Skin epidermis (tissue), 12 donors: ENCODE measurements around the gene SH3PXD2A.
"Not testable (repeated sequence)": the region's sequence is repeated elsewhere in the genome, so short reads cannot be mapped to it uniquely, and the experiment has no call there.

ENCODE experiments used
- H3K27ac ChIP-seq, 21 experiments: fragments of 200-600 bp; sonication (generic) in 11 of 21; one replicate each; pipeline ENCODE4 v1.5.0; 2020; ENCODE audit warnings: mild to moderate bottlenecking in 3 of 21, inconsistent platforms in 2 of 21, moderate library complexity in 2 of 21
- H3K4me3 ChIP-seq, 7 experiments: fragments of 200-600 bp; sonication (generic) in 2 of 7; one replicate each; pipeline ENCODE4 v1.5.0; 2020; ENCODE audit warnings: inconsistent platforms in 2 of 7, mild to moderate bottlenecking in 2 of 7, moderate library complexity in 1 of 7

SH3PXD2A gene

GRCh38 chr10:103616705-103617601 lies 238.4 kb downstream of the SH3PXD2A start:
- Histone ChIP-seq H3K27ac (peak overlapping the region in 16 of 21 experiments; percentile 7 to 77 (median 42)), H3K4me3 (no peak overlapping the region)

GRCh38 chr10:103614306-103615158 lies 240.8 kb downstream of the SH3PXD2A start:
- Histone ChIP-seq H3K4me3 (no peak overlapping the region), H3K27ac (peak overlapping the region in 13 of 21 experiments; percentile 7 to 65 (median 17))

GRCh38 chr10:103613616-103614015 lies 241.8 kb downstream of the SH3PXD2A start:
- peak overlapping the region in 1 of 21 experiments; percentile 19 for H3K27ac ChIP-seq

GRCh38 chr10:103612462-103613365 lies 242.7 kb downstream of the SH3PXD2A start:
- H3K27ac ChIP-seq: peak overlapping the region in 2 of 21 experiments; percentile 15 to 35
- no peak overlapping the region for H3K4me3 ChIP-seq

More at GRCh38 chr10:103613616-103614015, 241.8 kb downstream of the SH3PXD2A start:
- H3K4me3 ChIP-seq: no peak overlapping the region

GRCh38 chr10:103610921-103611511 lies 244.4 kb downstream of the SH3PXD2A start:
- peak overlapping the region in 1 of 21 experiments; percentile 35 for H3K27ac ChIP-seq

GRCh38 chr10:103610083-103610472 lies 245.3 kb downstream of the SH3PXD2A start:
- Histone ChIP-seq H3K4me3 (no peak overlapping the region), H3K27ac (peak overlapping the region in 1 of 21 experiments; percentile 18)

More at GRCh38 chr10:103610921-103611511, 244.4 kb downstream of the SH3PXD2A start:
- H3K4me3 ChIP-seq: no peak overlapping the region

- H3K4me3 ChIP-seq: no peak overlapping the region
- H3K27ac ChIP-seq: no peak overlapping the region
These were observed 245.9 kb downstream of the SH3PXD2A start for GRCh38 chr10:103609231-103610082.

GRCh38 chr10:103608056-103608455 lies 247.3 kb downstream of the SH3PXD2A start:
- H3K27ac ChIP-seq, H3K4me3 ChIP-seq: not testable (repeated sequence)

GRCh38 chr10:103607051-103607450 lies 248.3 kb downstream of the SH3PXD2A start:
- not testable (repeated sequence) for H3K4me3 ChIP-seq, H3K27ac ChIP-seq

- H3K27ac ChIP-seq: not testable (repeated sequence)
These were observed 249.3 kb downstream of the SH3PXD2A start for GRCh38 chr10:103606097-103606438.

GRCh38 chr10:103605359-103606096 lies 249.8 kb downstream of the SH3PXD2A start:
- no peak overlapping the region for H3K27ac ChIP-seq
- no peak overlapping the region for H3K4me3 ChIP-seq

More at GRCh38 chr10:103606097-103606438, 249.3 kb downstream of the SH3PXD2A start:
- H3K4me3 ChIP-seq: not testable (repeated sequence)

GRCh38 chr10:103603382-103603781 lies 252.0 kb downstream of the SH3PXD2A start:
- Histone ChIP-seq H3K4me3 (no peak overlapping the region), H3K27ac (no peak overlapping the region)

- no peak overlapping the region for H3K4me3 ChIP-seq
These were observed 252.6 kb downstream of the SH3PXD2A start for GRCh38 chr10:103602852-103603155.

GRCh38 chr10:103602028-103602851 lies 253.1 kb downstream of the SH3PXD2A start:
- H3K27ac ChIP-seq: no peak overlapping the region
- H3K4me3 ChIP-seq: no peak overlapping the region

More at GRCh38 chr10:103602852-103603155, 252.6 kb downstream of the SH3PXD2A start:
- H3K27ac ChIP-seq: no peak overlapping the region

- peak overlapping the region in 1 of 21 experiments; percentile 8 for H3K27ac ChIP-seq
- no peak overlapping the region for H3K4me3 ChIP-seq
These were observed 254.3 kb downstream of the SH3PXD2A start for GRCh38 chr10:103600956-103601569.

GRCh38 chr10:103600325-103600724 lies 255.1 kb downstream of the SH3PXD2A start:
- Histone ChIP-seq H3K27ac (peak overlapping the region in 1 of 21 experiments; percentile 32), H3K4me3 (no peak overlapping the region)
